NCI-H748 (cell line): Measurements from ENCODE around the gene CDC45.
A peak's percentile ranks its signal among the peaks of the same experiment; 100 is the strongest.
"Not testable (repeated sequence)": the region's sequence is repeated elsewhere in the genome, so short reads cannot be mapped to it uniquely, and the experiment has no call there.

ENCODE experiments used
- DNase-seq: peaks from one replicate; lab custom pipeline; 2025; ENCODE audit not compliant: unreplicated experiment; lab: John Stamatoyannopoulos, UW

CDC45 gene, protein sequence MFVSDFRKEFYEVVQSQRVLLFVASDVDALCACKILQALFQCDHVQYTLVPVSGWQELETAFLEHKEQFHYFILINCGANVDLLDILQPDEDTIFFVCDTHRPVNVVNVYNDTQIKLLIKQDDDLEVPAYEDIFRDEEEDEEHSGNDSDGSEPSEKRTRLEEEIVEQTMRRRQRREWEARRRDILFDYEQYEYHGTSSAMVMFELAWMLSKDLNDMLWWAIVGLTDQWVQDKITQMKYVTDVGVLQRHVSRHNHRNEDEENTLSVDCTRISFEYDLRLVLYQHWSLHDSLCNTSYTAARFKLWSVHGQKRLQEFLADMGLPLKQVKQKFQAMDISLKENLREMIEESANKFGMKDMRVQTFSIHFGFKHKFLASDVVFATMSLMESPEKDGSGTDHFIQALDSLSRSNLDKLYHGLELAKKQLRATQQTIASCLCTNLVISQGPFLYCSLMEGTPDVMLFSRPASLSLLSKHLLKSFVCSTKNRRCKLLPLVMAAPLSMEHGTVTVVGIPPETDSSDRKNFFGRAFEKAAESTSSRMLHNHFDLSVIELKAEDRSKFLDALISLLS

GRCh38 chr22:19479355-19480172 lies at the start of gene CDC45:
TSS of gene CDC45 (plus strand) at chr22:19479920. CDS start at chr22:19479969, 49 bp downstream.
- peak; percentile 99 for DNase-seq

GRCh38 chr22:19429950-19430889 lies 49.5 kb upstream of the CDC45 start:
- DNase-seq: peak; percentile 24

DNA sequence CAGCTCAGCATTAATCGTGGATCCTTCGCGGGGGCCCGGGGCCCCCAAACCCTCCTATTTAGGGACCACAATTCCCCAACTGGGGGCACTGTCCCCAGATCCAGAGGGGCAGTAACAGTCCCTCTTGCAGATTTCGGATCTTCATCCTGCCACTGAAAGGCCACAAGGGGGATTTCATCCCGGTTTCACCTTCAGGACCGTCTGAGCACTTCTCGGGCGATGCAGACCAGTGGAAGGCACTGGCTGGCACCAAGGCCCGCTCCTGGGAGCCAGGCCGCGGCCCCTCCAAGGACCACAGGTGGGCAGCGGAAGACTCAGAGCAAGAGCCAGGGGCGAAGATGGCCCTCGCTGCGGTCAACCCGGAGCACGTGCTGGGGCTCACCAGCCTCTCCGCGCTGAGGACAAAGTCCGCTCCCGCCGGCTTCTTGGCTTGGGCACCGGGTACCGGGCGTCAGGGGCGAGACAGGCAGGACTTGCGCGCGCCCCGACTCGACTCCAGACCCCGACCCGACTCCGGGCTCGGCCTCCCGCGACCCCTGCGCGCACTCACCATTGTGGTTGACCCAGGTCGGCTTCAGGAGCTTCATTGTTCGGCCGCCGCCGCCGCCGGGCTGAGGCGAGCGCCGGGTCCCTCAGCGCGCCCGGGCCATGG lies 48.7 kb upstream of the CDC45 start:
- peak; percentile 47 for DNase-seq

GRCh38 chr22:19431649-19432132 lies 48.0 kb upstream of the CDC45 start, which contains the start of gene HIRA:
TSS of gene HIRA (minus strand) at chr22:19431733. CDS start at chr22:19431476, 257 bp downstream.
- DNase-seq: peak; percentile 86

- peak; percentile 95 for DNase-seq
Observed at GRCh38 chr22:19432133-19432851, 47.4 kb upstream of the CDC45 start, which contains the start of gene MRPL40. TSS of gene MRPL40 (plus strand) at chr22:19432545. CDS start at chr22:19432555, 10 bp downstream.

DNA sequence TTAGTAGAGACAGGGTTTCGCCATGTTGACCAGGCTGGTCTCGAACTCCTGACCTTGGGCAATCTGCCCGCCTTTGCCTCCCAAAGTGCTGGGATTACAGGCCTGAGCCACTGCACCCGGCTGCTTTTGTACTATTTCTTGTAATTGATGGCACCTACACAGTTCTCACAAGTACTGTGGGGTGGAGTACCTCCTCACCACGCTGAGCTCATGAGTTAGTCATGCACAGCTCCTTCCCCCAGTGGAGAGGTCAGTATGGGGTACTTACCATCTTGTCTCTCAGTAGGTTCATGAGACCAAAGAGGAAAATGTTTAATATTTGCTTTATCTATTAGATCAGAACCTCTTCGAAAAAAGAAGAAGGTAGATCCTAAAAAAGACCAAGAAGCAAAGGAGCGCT lies 45.3 kb upstream of the CDC45 start:
- no peak for DNase-seq

- no peak for DNase-seq
Observed at GRCh38 chr22:19434829-19435580, 44.7 kb upstream of the CDC45 start.

GRCh38 chr22:19436444-19437161 lies 43.1 kb upstream of the CDC45 start:
- DNase-seq: not testable (repeated sequence)

- no peak for DNase-seq
Observed at GRCh38 chr22:19438298-19438697, 41.4 kb upstream of the CDC45 start.

DNA sequence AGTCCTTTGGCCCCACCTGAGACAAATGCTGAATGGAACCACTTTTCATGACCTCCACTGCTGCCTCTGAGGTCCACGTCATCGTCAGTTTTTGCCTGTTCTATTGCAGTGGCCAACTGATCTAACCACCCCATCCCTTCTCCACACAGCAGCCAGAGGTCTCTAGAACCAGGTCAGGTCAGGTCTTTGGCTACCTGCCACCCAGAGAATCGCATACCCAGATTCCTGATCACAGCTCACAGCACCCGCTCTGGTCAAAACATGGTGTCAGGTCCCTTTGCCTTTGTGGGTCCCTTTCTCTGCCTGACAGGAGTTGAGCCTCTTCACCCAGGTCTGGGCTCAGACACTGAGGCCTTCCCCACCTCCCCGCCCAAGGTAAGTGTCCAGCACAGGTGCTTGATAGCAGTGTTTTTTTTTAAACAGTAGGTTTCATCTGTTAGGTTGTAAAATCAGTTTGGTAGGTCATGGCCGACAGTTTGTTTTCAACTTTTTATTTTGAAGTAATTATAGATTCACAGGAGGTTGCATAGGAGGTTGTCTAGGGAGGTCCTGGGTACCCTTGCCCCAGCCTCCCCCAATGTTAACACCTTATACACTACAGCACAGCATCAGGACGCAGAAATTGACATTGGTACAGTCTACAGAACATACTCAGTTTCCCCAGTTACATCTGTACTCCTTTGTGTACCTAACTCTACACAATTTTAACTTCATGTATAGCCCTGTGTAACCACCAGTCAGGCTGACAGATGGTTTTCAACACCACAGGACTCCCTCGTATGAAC lies 39.1 kb upstream of the CDC45 start:
- no peak for DNase-seq

DNA sequence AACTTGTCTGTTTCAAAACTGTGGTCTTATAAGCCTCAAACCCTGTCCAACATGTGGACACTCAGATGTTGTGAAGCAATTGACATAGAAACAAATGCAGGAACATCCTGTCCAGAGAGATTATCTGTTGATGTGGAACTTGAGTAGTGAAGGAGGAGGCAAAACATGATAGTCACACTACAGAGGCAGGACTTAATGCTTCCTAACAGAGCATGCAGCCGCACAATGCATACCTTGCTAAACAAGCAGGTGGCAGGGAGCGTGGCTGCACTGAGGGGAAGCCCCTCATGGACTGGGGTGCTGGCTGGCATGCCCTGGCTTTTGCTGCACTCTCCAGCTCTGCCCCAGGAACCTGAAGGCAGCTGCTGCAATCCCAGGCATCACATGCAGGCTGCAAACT lies 37.6 kb upstream of the CDC45 start:
- no peak for DNase-seq

DNA sequence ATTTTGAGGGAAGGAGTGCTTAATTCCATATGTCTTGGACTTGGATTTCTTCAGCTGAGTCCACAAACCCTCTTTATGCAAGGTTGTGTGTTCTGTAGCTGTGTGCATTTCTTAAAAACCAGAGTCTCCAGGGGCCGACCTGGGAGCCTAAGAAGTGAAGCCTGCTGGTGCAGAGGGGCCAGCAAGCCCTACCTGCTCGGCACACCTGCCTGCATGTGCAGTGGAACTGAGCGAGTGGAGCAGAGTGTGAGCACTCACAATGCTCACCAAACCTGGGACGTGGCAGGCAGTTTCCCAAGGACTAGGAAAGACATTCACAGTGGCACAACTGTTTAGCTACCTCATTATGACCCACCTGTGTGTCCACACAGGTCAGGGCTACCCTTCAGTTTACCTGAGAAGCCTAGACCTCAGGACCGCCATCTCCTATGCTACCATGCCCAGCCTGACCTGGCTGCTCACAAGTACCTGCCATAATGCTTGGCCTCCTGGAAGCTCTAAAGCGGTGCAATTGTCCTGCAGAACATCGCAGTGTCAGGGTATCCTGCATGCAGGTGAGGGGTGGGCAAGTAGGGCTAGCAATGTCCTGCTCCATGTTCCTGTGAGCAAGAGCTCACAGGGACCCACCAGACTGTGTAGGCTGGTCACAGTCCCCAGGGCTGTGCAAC lies 36.0 kb upstream of the CDC45 start:
- DNase-seq: no peak

DNA sequence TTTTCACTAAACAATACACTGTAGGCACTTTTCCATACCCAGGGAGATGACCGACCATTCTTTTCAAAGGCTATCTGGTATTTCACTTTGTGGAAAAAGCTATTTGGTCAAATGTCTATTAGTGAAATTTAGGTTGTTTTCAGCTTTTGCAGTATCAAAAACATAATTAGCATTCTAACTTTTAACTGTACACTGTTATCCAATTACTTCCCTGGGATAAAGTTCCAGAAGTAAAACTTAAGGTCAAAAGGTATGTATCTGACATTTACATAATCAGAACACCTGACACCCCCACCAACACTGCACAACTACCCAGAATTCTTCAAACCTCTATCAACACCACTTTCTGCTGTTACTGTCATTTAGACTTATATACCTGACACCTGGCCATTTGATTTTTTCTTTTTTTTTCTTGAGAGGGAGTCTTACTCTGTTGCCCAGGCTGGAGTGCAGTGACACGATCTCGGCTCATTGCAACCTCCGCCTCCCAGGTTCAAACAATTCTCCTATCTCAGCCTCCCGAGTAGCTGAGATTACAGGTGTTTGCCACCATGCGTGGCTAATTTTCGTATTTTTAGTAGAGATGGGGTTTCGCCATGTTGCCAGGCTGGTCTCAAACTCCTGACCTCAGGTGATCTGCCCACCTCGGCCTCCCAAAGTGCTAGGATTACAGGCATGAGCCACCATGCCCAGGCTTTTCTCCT lies 34.3 kb upstream of the CDC45 start:
- DNase-seq: not testable (repeated sequence)

GRCh38 chr22:19446603-19447329 lies 33.0 kb upstream of the CDC45 start:
- DNase-seq: no peak
